GM23338 (cell line): Measurements from ENCODE around the gene ITGA4. TPM values are rescaled to one million over a fixed set of nuclear protein-coding genes. Genes with fewer than 3 reads are reported as not detected.

Experiments used
- ATAC-seq: fragments of 200-7000 bp; cut with Tn5 transposase; 3 replicates; pipeline ENCODE4 v1.9.1; 2020
- DNase-seq: peaks from one replicate; pipeline ENCODE4 v3.0.0-alpha.2; 2015; ENCODE audit warnings: low spot score
- H2AFZ ChIP-seq: fragments of 200-600 bp; sonication (generic); 2 replicates; pipeline ENCODE4 v1.8.0; 2016; ENCODE audit warnings: antibody characterized with exemption, mild to moderate bottlenecking, moderate library complexity
- H3F3A ChIP-seq: fragments of 200-600 bp; sonication (generic); replicated peaks from 2 replicates; pipeline ENCODE4 v1.8.0; 2017; ENCODE audit warnings: antibody characterized with exemption, mixed run types, low read depth
- H3K27ac ChIP-seq: fragments of 200-600 bp; sonication (generic); 2 replicates; pipeline ENCODE4 v1.6.1; 2016; ENCODE audit warnings: low read depth
- H3K27me3 ChIP-seq: fragments of 200-600 bp; sonication (generic); 2 replicates; pipeline ENCODE4 v1.8.0; 2016; ENCODE audit warnings: mild to moderate bottlenecking, mixed run types, moderate library complexity; ENCODE audit not compliant: insufficient read depth
- H3K36me3 ChIP-seq: fragments of 200-600 bp; sonication (generic); 2 replicates; pipeline ENCODE4 v1.8.0; 2016; ENCODE audit warnings: mild to moderate bottlenecking; ENCODE audit not compliant: insufficient read depth
- H3K4me1 ChIP-seq: fragments of 200-600 bp; sonication (generic); 2 replicates; pipeline ENCODE4 v1.8.0; 2016; ENCODE audit warnings: mild to moderate bottlenecking, moderate library complexity; ENCODE audit not compliant: insufficient read depth
- H3K4me2 ChIP-seq: fragments of 200-600 bp; sonication (generic); 2 replicates; pipeline ENCODE4 v1.7.1; 2017; ENCODE audit warnings: mixed run types
- H3K4me3 ChIP-seq: fragments of 200-600 bp; sonication (generic); 2 replicates; pipeline ENCODE4 v1.6.1; 2016; ENCODE audit warnings: mixed run types
- H3K79me2 ChIP-seq: fragments of 200-600 bp; sonication (generic); replicated peaks from 2 replicates; pipeline ENCODE4 v1.8.0; 2017; ENCODE audit warnings: mild to moderate bottlenecking; ENCODE audit not compliant: insufficient read depth
- H3K9me2 ChIP-seq: fragments of 200-600 bp; sonication (generic); 2 replicates; pipeline ENCODE4 v1.8.0; 2017; ENCODE audit not compliant: insufficient read depth
- H4K20me1 ChIP-seq: fragments of 200-600 bp; sonication (generic); replicated peaks from 2 replicates; pipeline ENCODE4 v1.8.0; 2017; ENCODE audit warnings: mild to moderate bottlenecking; ENCODE audit not compliant: insufficient read depth
- H3K27ac Mint-ChIP-seq: 2 replicates; pipeline ENCODE4 v1.8.0; 2020; ENCODE audit warnings: inconsistent platforms, mild to moderate bottlenecking, moderate library complexity, mixed read lengths
- H3K27me3 Mint-ChIP-seq: 3 replicates; pipeline ENCODE4 v1.8.0; 2022; ENCODE audit warnings: low read depth, mild to moderate bottlenecking, moderate library complexity, mixed read lengths, inconsistent platforms; ENCODE audit not compliant: insufficient read depth, poor library complexity
- H3K36me3 Mint-ChIP-seq: 3 replicates; pipeline ENCODE4 v1.8.0; 2021; ENCODE audit warnings: low read depth, mild to moderate bottlenecking, inconsistent platforms, moderate library complexity, mixed read lengths
- H3K4me1 Mint-ChIP-seq: 3 replicates; pipeline ENCODE4 v1.8.0; 2020; ENCODE audit warnings: mild to moderate bottlenecking, inconsistent platforms, mixed read lengths
- H3K4me3 Mint-ChIP-seq: 3 replicates; pipeline ENCODE4 v1.8.0; 2021; ENCODE audit warnings: moderate library complexity, mild to moderate bottlenecking, inconsistent platforms, mixed read lengths
- H3K9me3 Mint-ChIP-seq: 3 replicates; pipeline ENCODE4 v1.8.0; 2020; ENCODE audit warnings: moderate library complexity, mild to moderate bottlenecking, inconsistent platforms, mixed read lengths
- CREB1 ChIP-seq: fragments of 250-450 bp; sonication (Bioruptor Pico); IDR thresholded peaks from 2 replicates; pipeline ENCODE4 v1.5.0; 2020; ENCODE audit warnings: low read depth, mild to moderate bottlenecking, moderate library complexity
- EZH2 ChIP-seq: fragments of 200-600 bp; sonication (generic); IDR thresholded peaks from one replicate; pipeline ENCODE4 v1.8.0; 2017; ENCODE audit warnings: antibody characterized with exemption, mild to moderate bottlenecking, low read depth; ENCODE audit not compliant: unreplicated experiment
- EZH2phosphoT487 ChIP-seq: fragments of 200-600 bp; sonication (generic); IDR thresholded peaks from one replicate; pipeline ENCODE4 v1.8.1; 2018; ENCODE audit warnings: antibody characterized with exemption; ENCODE audit not compliant: unreplicated experiment
- JUNB ChIP-seq: IDR thresholded peaks from one replicate; pipeline ENCODE4 v1.6.1; 2016; ENCODE audit warnings: antibody characterized with exemption; ENCODE audit not compliant: unreplicated experiment
- NANOG ChIP-seq: IDR thresholded peaks from 2 replicates; pipeline ENCODE4 v1.6.1; 2016; ENCODE audit warnings: antibody characterized with exemption, borderline replicate concordance
- POLR2AphosphoS5 ChIP-seq: IDR thresholded peaks from 2 replicates; pipeline ENCODE4 v1.6.1; 2016; ENCODE audit warnings: antibody characterized with exemption, low read depth
- REST ChIP-seq: IDR thresholded peaks from one replicate; pipeline ENCODE4 v1.6.1; 2018; ENCODE audit warnings: antibody characterized with exemption; ENCODE audit not compliant: unreplicated experiment
- STAT1 ChIP-seq: IDR thresholded peaks from one replicate; pipeline ENCODE4 v1.6.1; 2016; ENCODE audit warnings: antibody characterized with exemption; ENCODE audit not compliant: unreplicated experiment
- ZNF114 ChIP-seq: fragments of 250-450 bp; sonication (Bioruptor Pico); IDR thresholded peaks from 2 replicates; pipeline ENCODE4 v1.5.0; 2020; ENCODE audit warnings: mild to moderate bottlenecking, moderate library complexity
- ZNF331 ChIP-seq: fragments of 250-450 bp; sonication (Bioruptor Pico); IDR thresholded peaks from 2 replicates; pipeline ENCODE4 v1.5.0; 2020; ENCODE audit warnings: low read depth, mild to moderate bottlenecking, moderate library complexity
- ZNF462 ChIP-seq: fragments of 250-450 bp; sonication (Bioruptor Pico); IDR thresholded peaks from 2 replicates; pipeline ENCODE4 v1.5.0; 2020; ENCODE audit warnings: mild to moderate bottlenecking, moderate library complexity
- polyA plus RNA-seq: library from polyadenylated mRNA; unstranded; fragments of >200 nt; fragmentation: Nextera tagmentation; extraction: Ambion mirVana; gene quantifications from 2 replicates; pipeline ENCODE4 v1.2.1, GENCODE V29; 2016
- total RNA-seq: library from RNA; depleted of rRNA; stranded (reverse); fragments of >200 nt; shearing (Covaris generic); gene quantifications from 2 replicates; pipeline ENCODE4 v1.2.3, GENCODE V29; 2014
- TF ChIP-seq, protein P1 (sequence below), 2 experiments: fragments of 200-600 bp in 1 of 2; sonication (generic) in 1 of 2; conservative IDR thresholded peaks; 2 replicates each; pipeline versions ENCODE4 v1.5.1 to v1.6.1; 2016 to 2017; ENCODE audit warnings: antibody characterized with exemption in 2 of 2, low read depth in 2 of 2, mild to moderate bottlenecking in 2 of 2, moderate library complexity in 1 of 2

Gene ITGA4
- total and polyA plus RNA-seq, 2 experiments from 2014 or later, result 1.2 to 4.6 TPM

DNA sequence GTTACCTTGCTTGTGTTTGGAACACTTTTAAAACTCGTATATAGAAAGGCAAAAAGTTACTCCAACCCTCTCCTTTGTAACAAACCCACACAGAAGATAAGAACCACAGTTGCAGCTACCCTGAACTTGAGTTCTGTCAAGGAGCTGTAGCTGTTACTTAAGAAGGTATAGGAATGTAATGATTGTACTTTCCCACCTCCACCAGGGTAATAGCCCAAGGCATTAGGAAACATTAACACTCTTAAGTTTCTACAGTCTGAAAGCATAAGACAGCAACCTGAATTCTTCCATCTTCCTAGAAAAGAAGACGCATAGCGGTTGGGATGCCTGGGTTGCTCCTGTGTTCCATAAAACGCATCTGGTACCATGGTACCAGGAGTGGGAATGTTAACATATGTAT is 43.0 kb downstream of the ITGA4 start:
- H4K20me1 ChIP-seq, result no peaks in the 10 kb centered on the region
- Mint-ChIP-seq H3K4me1 (peaks cover 15% of the 10 kb centered on the region), H3K27me3 (no peaks in the 10 kb centered on the region), H3K9me3 (no peaks in the 10 kb centered on the region), H3K27ac (no peak overlapping the region), H3K36me3 (no peaks in the 10 kb centered on the region), H3K4me3 (no peak overlapping the region)
- no peak overlapping the region for H3K27ac ChIP-seq
- H2AFZ ChIP-seq, result no peak overlapping the region
- no peaks in the 10 kb centered on the region for H3K9me2 ChIP-seq
- H3K4me1 ChIP-seq, result peaks cover 17% of the 10 kb centered on the region
- no peaks in the 10 kb centered on the region for H3K36me3 ChIP-seq
- no peaks in the 10 kb centered on the region for H3F3A ChIP-seq
- H3K79me2 ChIP-seq, result no peaks in the 10 kb centered on the region
- no peak overlapping the region for H3K4me3 ChIP-seq
- no peak overlapping the region for H3K4me2 ChIP-seq
- DNase-seq (no peak), ATAC-seq (no peak)
- no peaks in the 10 kb centered on the region for H3K27me3 ChIP-seq
- TF ChIP-seq NANOG (no peak), POLR2AphosphoS5 (no peak), ZNF462 (CRISPR knock-in tag) (no peak), REST (no peak), CREB1 (CRISPR knock-in tag) (no peak), EZH2phosphoT487 (no peak), ZNF331 (CRISPR knock-in tag) (no peak), ZNF114 (no peak), JUNB (no peak), STAT1 (no peak), EZH2 (no peak)
- TF ChIP-seq, protein P1, sequence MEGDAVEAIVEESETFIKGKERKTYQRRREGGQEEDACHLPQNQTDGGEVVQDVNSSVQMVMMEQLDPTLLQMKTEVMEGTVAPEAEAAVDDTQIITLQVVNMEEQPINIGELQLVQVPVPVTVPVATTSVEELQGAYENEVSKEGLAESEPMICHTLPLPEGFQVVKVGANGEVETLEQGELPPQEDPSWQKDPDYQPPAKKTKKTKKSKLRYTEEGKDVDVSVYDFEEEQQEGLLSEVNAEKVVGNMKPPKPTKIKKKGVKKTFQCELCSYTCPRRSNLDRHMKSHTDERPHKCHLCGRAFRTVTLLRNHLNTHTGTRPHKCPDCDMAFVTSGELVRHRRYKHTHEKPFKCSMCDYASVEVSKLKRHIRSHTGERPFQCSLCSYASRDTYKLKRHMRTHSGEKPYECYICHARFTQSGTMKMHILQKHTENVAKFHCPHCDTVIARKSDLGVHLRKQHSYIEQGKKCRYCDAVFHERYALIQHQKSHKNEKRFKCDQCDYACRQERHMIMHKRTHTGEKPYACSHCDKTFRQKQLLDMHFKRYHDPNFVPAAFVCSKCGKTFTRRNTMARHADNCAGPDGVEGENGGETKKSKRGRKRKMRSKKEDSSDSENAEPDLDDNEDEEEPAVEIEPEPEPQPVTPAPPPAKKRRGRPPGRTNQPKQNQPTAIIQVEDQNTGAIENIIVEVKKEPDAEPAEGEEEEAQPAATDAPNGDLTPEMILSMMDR (conservative IDR thresholded peaks at IDR 0.05; ENCODE audit: low read depth in 2 of 2), result no peak
